Retina (tissue), 1 donor: ENCODE data around the gene RAPGEF6.
A peak's percentile ranks its signal among the peaks of the same experiment; 100 is the strongest.
"Not testable (repeated sequence)": the region's sequence is repeated elsewhere in the genome, so short reads cannot be mapped to it uniquely, and the experiment has no call there.

ENCODE experiments used
- DNase-seq: peaks from one replicate; pipeline ENCODE4 v3.0.0-alpha.2; 2016

RAPGEF6 gene

GRCh38 chr5:131413605-131414559 is 221.1 kb downstream of the RAPGEF6 start:
- DNase-seq, result no peak

GRCh38 chr5:131406975-131407638 is 227.9 kb downstream of the RAPGEF6 start:
- DNase-seq, result no peak

- no peak for DNase-seq
These were observed 229.0 kb downstream of the RAPGEF6 start for GRCh38 chr5:131406076-131406475.

- DNase-seq, result no peak
These were observed 229.4 kb downstream of the RAPGEF6 start for GRCh38 chr5:131405674-131406073.

GRCh38 chr5:131400585-131400984 is 234.4 kb downstream of the RAPGEF6 start:
- DNase-seq, result no peak

- not testable (repeated sequence) for DNase-seq
These were observed 236.0 kb downstream of the RAPGEF6 start for GRCh38 chr5:131399007-131399406.

- no peak for DNase-seq
These were observed 238.3 kb downstream of the RAPGEF6 start for GRCh38 chr5:131396630-131397273.

GRCh38 chr5:131396015-131396414 is 239.0 kb downstream of the RAPGEF6 start:
- DNase-seq, result no peak

- DNase-seq, result no peak
These were observed 240.9 kb downstream of the RAPGEF6 start for GRCh38 chr5:131394128-131394527.

- DNase-seq, result no peak
These were observed 241.5 kb downstream of the RAPGEF6 start for GRCh38 chr5:131393498-131393968.

GRCh38 chr5:131392466-131393095 is 242.4 kb downstream of the RAPGEF6 start:
- DNase-seq, result no peak

GRCh38 chr5:131389869-131390265 is 245.2 kb downstream of the RAPGEF6 start:
- no peak for DNase-seq

- DNase-seq, result no peak
These were observed 245.7 kb downstream of the RAPGEF6 start for GRCh38 chr5:131389096-131389868.

GRCh38 chr5:131387255-131387654 is 247.8 kb downstream of the RAPGEF6 start:
- no peak for DNase-seq

- DNase-seq, result no peak
These were observed 248.2 kb downstream of the RAPGEF6 start for GRCh38 chr5:131386779-131387178.

- DNase-seq, result no peak
These were observed 248.9 kb downstream of the RAPGEF6 start for GRCh38 chr5:131386124-131386523.

- no peak for DNase-seq
These were observed 250.3 kb downstream of the RAPGEF6 start for GRCh38 chr5:131384616-131385214.

GRCh38 chr5:131384173-131384572 is 250.9 kb downstream of the RAPGEF6 start:
- DNase-seq, result no peak

GRCh38 chr5:131382407-131383395 is 252.3 kb downstream of the RAPGEF6 start:
- DNase-seq, result peak; percentile 10

- DNase-seq, result no peak
These were observed 253.3 kb downstream of the RAPGEF6 start for GRCh38 chr5:131381777-131382176.
